NCI-H345 treated with DMSO at 0.1 percent for 48 hours (cell line): ENCODE measurements around the gene C5.

Experiments used
- DNase-seq: peaks from one replicate; lab custom pipeline; 2025; ENCODE audit not compliant: unreplicated experiment; lab: John Stamatoyannopoulos, UW

C5 gene

GRCh38 chr9:120928015-120928482 lies 122.0 kb downstream of the C5 start:
- no peak for DNase-seq

- DNase-seq = no peak
These were observed 122.6 kb downstream of the C5 start for GRCh38 chr9:120927269-120928014.

DNA sequence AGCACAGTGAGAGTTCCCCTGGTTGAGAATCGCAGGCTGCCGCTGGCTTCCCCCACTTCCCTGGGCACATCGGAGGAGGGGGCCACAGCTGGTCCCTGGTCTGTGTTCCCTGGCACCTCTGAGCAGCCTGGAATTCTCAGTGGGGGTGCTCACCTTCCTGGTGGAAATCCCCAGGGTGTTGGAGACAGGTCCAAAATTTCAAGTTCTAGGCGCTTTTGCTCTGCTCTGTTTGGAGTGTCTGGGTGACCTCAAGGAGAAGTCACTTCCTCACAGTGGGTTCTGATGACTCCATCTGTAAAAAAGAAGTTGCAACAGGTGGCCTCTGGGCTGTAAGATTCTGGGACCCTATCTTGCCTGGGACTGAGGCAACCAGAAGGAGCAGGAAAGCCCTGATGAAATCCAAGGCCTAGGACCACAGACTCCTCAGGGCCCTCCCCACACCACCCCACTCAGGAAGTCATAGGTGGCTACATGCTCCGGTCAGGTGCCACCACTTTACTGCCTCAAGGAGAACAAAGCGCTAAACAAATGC lies 123.6 kb downstream of the C5 start, which contains the start of gene TRAF1:
Gene TRAF1 (minus strand): TSS at position 400 of the 532 bp plus-strand sequence. CDS start 721 bp downstream, outside the sequence.
- no peak for DNase-seq

DNA sequence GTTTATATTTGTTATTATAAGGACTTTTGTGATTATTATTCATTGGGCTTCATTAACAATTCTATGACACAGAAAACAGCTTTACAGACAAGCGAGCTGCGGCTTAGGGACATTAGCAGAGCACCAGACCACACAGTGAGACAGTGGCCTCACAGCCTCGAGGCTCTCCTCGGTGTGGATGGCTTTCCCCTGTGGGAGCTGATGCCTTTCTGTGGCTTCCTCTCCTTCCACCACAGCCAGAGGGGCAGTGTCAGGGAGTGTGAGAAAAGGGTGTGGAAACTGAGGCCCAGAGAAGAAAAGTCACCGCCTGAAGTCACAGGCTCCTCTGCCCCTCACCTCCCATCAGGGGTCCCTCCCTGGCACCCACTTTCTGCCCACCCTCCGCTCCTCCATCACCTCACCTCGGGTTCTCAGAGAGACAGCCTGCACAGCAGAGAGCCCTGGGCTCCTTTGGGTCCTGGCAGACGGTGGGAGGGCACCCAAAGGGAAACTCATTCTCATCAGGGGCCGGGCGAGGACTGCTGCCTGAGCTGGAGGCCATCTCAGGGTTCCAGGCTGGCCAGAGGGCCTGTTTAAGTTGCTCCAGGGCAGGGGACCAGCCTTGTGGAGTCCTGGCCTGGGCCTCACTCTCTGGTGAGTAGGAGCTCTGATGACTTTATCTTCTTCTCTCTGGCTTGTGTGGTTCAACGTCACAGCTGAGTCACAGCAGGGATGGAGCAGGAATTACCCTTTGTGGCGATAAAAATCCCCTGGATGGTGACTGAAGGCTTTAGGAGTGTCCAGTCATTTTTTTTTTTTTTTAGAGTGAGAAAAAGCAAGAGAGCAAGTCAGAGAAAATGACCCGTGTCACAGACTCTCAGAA lies 124.3 kb downstream of the C5 start:
- no peak for DNase-seq

DNA sequence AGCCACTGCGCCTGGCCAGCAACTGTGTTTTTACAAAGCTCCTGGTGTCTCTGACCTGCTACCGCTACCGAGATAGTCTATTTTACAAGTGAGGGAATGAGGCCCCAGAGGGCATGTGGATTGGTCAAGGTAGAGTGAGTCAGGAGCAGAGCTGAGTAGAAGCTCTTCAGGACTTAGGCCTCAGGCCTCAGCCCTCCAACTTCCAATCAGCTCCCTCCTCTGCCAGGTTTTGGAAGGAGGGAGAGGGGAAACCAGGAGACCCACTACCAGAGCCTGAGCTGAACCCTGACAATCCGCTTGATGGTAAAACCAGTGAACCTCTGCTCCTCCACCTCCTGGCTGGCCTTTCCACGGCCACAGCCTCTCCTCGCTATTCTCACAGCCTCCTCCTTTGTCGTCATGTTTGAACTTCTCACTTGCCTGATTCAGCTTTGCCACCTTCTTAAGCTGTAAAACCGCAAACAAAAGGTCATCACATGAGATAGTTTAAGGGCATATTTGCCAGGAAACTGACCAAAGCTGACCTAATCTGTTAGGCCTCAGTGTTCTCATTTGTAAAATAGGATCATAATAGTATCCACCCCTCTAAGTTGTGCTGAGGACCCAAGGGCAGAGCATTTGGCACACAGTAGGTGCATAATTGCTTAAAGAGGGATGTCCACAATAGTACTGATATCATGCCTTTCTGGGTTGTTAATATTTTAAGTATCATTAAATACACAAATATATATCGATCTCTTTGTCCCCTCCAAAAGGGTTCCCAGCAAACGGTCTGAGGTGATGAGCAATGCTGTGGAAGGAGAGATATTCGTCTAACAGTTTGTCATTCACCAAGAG lies 125.2 kb downstream of the C5 start:
- no peak for DNase-seq

DNA sequence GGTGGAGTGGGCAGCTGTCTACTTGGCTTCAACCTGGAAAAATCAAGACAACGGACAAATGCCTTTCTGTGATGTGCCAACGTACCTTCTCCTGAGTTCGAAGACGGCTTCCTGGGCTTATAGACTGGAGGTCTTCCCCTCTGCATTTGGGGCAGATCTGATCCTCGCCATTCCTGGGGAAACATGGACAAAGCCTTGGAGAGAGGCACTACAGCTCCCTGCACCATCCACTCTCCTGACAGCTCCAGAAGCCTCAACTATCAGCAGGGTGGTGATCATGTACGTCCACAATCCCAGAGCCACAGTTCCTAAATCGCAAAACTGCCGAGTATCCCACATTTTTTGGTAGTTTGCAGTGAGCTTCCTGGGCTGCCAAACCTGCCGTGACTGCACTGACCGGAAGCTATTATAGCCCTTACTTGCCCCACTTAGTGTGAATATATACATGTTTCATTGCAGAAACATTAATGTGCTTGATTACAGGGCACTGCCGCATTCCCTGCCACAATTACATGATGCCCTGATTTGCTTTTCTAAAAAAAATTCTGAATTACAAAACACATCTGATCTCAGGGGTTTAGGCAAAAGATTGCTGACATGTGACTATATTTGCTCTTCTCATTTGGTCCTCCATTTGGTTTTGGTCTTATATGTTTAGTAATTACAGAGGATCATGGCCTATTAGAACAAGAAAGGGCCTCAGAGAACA lies 126.3 kb downstream of the C5 start:
- no peak for DNase-seq

DNA sequence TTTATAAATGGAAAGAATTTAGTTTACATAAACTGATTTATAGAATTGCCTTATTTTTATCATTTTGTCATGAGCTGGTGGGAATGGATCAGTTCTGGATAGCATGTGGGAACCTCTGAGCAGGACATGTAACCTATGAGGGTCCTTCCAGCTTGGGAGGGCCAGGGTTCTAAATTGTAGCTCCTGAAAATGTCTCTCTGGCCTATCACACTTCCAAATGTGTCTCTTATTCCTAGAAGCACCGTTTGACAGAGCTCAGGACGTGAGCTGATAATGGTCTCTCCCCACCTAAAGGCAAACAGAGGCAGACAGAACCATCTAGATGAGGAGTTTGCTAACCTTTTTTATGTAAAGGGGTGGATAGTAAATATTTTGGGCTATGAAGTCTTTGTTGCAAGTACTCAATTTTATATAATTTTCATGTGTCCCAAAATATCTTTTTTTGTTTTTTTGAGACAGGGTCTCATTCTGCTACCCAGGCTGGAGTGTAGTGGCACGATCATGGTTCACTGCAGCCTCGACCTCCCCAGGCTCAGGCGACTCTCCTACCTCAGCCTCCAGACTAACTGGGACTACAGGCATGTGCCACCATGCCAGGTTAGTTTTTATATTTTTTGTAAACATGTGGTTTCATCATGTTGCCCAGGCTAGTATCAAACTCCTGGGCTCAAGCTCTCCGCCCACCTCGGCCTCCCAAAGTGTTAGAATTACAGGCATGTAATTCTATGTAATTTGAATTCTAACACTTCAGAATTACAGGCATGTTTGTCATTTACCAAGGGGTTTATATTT lies 127.5 kb downstream of the C5 start:
- DNase-seq = no peak

GRCh38 chr9:120921661-120922181 lies 128.4 kb downstream of the C5 start:
- no peak for DNase-seq

DNA sequence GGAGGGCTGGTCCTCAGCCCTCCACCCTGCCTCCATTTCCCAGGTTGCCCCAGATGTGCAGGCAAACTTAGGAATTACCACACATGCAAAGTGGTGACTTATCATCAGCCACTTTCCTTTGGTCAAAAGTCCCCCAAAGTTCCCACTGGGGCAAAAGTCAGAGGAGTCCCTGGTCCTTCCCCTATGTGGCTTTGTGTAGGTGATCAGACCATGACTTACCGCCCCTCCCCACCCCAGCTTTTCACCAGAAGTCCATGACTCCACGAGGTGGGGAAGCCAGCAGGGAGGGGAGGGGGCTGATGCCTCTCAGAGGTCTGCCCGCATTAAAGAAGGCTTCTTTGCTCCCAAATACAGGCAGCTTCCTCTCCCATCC lies 129.3 kb downstream of the C5 start:
- no peak for DNase-seq

DNA sequence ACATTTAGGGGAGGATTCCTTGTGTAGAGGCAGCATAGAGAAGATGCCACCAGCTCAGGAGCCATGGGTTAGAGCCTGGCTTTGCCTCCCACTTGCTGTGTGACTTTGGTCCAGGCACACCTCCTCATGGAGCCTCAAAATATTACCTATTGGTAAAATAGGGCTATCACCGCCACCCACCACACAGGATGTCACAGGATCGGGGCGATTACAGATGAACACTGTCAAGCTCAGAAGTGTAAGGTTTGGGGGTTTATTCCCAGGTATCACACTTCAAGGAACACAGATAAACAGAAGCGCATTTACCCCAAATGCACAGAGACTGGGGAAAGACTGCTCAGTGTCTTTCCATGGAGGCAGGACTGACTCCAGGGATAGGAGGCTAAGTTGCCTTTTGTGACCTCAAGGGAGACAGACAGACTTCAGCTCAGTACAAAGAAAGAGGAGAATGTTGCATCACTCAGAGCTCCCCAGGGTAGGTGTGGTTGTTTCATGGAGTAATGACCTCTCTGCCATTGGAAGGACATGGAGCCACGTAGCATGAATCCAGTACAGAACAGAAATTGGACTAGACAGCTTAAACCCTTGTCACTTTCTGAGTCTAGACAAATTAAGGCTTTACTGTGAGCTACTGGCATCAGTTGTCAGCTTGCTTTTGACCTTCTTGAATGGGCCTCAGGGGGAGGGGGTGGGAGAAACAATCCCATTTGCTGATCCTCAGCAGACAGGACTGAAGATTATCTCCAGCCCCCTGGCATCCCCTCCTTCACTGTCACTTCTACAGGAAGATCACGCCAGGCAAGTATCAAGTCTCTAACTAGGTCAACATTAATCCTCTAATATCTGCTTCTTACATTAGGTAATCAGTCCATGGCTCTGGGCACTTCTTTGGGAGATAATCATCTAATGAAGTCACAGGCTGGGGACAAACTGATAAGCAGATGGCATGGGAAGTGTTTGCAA lies 130.0 kb downstream of the C5 start:
- DNase-seq = no peak

DNA sequence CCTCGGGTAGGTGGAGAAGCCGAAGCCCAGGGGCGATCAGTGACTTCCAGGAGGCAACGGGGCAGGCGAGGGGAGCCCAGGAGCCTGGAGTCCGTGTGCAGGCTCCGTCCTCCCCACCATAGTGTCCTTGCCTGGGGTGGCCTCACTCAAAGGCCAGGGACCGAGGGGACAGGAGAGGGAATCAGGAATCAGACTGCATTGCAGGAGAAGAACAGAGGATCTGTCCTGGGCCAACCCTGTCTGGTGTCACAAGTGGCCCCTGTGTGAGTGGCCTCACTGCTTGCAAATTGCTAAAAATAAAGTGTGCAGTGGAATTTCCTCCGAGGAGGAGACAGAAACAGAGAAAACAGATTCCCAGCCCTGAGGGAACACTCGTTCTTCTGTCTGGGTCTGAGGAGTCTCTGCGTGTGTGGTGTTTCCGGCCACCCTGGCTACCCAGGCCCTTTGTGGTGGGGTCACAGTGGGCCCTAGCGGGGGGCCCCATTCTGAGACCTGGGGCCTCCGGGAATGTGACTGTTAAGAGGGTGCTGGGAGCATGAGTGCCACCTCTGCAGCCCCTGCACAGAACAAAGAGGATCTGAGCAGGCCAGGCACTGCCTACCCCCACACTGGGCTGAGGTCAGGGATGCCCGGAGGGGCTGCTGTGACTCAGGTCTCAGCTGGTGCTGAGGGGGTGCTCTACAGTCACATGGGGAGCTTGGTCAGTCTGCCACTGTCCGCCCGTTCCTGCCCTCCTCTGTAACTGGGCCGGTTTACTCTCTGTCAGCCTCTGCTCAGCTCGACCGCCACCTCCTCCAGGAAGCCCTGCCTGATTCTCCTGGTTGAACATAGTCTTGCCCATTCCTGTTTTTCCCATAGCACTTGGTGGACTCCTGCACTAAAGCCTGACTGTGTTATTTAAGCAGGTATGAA lies 130.9 kb downstream of the C5 start:
- no peak for DNase-seq

DNA sequence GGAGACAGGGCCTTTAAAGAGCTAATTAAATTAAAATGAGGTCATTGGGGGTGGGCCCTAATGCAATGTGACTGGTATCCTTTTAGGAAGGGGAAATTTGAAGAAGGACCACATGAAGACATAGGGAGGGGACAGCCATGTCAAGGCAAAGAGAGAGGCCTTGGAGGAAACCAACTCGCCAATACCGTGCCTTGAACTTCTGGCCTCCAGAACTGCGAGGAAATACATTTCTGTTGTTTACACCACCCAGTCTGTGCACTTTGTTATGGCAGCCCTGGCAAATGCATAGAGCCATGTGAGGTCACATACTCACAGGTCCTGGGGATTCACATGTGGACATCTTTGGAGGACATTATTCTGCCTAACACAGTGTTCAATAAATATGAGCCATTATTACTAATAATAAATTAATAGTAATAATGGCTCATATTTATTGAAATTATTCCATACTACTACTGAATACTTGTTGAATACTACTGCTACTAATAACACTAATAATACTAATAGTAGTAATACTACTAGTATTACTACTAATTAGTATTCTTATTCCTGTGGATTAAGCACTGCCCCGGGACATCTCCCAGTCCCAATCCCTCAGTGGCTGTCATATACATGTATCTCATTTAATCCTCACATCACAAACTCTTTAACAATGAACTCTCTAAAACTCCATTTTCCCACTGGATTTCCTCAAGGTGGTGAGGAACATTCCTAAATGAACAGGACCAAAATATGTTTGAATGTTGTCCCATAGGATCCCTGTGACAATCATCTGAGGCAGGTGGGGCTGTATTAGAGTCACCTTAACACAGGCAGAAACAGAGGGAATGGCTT lies 131.9 kb downstream of the C5 start:
- no peak for DNase-seq

DNA sequence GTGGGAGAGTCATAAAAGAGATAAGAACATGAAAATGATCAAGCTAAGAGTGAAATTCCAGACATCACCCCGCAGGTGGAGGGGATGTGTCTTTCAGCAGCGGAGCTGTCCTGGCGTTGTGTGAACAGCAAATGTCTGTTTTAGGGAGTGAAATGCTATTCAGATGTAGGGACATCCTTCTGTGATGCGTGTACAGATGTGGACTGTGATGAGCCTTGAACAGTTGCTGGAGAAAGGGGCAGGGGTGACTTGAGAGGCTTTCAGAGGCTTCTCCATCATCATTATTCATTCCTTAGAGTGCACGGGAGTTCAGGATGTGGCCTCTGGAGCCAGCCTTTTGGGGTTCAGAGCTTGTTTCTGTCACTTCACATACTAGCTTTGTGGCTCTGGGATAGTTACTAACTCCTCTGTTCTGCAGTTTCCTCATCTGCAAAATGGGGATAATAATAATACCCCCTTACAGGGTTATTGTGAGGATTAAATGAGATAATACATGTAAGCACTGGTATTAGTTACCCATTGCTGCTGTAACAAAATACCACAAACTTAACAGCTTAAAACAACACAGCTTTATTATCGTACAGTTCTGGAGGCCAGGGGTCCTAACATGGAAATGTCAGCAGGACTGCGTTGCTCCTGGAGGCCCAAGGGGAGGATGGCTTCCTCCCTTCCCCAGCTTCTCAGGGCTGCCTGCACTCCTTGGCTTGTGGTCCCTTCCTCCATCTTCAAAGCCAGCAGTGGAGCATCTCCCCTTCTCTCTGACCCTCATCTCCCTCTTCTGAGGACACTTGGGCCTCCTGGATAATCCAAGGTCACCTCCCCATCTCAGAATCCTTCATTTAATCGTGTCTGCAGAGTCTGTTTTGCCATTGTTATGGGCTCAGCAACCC lies 132.8 kb downstream of the C5 start:
- DNase-seq = no peak

GRCh38 chr9:120916588-120916987 lies 133.5 kb downstream of the C5 start:
- DNase-seq = no peak

GRCh38 chr9:120915854-120916470 lies 134.1 kb downstream of the C5 start:
- DNase-seq = no peak
